GM21526 (cell line): ENCODE results near the gene CXorf65.

ENCODE experiments used
- ATAC-seq: cut with Tn5 transposase; IDR thresholded peaks from one replicate; pipeline ENCODE4 v1.9.1; 2021; ENCODE audit warnings: moderate library complexity; ENCODE audit not compliant: unreplicated experiment, low FRiP score

CXorf65 gene

DNA sequence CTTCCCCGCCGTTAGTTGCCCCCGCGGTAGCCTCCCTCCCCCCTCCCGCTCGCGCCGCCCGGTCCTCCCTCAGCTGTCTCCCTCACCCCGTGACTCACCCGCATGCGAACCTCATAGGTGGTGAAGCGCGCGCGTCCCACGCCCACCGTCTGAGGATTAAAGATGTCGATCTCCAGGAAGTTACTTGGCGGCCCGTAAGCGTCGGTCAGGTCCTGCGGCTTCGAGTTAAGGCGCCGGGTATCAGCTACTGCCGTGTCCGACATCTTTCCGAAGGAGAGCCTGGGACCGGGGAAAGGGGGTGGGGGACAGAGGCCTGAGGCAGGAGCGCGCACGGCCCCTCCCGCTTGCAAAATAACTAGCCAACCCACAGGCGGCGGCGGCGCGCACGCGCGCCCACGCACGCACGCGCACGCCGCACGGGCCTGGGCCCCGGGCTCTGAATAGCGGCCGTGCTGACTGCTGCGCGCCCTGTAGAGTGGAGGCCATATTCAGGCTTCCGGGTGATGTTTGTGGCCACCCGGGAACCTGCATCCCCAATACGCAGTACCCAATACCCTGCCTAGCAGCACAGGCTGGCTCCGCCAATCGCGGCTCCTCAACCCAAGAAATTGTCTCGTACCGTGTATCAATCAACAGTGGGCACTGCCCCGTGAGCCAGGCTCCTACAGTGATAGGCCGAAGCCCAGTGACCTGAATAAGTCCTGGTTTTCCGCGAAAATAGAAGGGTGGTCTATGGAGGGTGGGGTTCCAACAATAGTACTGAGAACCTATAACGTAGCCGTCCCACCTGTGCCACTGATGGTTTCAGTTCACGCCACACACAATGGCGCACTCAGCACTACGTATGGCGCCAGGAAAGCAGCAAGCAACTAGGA is 38.3 kb downstream of the CXorf65 start, which contains the start of gene SNX12:
SNX12 (minus strand) TSS at position 291 of the 875 bp plus-strand sequence; CDS start at position 263, 28 bp downstream.
- peak; percentile 91 for ATAC-seq

- no peak for ATAC-seq
These were observed 38.9 kb downstream of the CXorf65 start for GRCh38 chrX:71067712-71068043.

- no peak for ATAC-seq
These were observed 39.5 kb downstream of the CXorf65 start for GRCh38 chrX:71067089-71067488.

DNA sequence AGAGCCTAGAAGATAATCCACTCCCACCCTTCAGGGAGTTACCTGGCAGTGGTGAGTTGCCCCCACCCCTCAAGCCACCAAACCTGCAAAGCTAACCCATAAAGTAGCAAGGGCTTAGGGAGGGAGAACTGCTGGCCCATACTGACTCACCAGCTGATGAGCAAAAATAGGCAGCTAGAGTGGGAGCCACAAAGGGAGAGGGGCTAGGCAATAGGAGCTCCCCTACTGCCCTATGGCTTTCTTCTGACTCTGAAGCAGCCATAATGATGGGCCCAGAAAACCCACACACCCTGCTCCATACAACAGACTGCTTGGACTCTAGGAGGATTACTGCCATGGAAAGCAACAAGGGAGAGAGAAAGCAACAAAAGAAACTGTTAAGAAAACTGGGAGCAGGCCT is 46.4 kb downstream of the CXorf65 start:
- no peak for ATAC-seq

GRCh38 chrX:71057848-71058530 is 48.6 kb downstream of the CXorf65 start:
- ATAC-seq, result no peak

GRCh38 chrX:71056867-71057266 is 49.7 kb downstream of the CXorf65 start:
- ATAC-seq, result no peak
